HepG2 (cell line): ENCODE results near the gene SRBD1. TPM values are rescaled to one million over a fixed set of nuclear protein-coding genes. Genes with fewer than 3 reads are reported as not detected.

Experiments used
- ASH2L ChIP-seq: fragments of 300-600, 200-600 bp; sonication (generic); IDR thresholded peaks from 2 replicates; pipeline ENCODE4 v1.7.0; 2017; ENCODE audit warnings: low read depth, mild to moderate bottlenecking, moderate library complexity, mixed read lengths, low read length; ENCODE audit not compliant: insufficient read length
- FLYWCH1 ChIP-seq: sonication (generic); formaldehyde crosslinking; IDR thresholded peaks from 2 replicates; pipeline ENCODE4 v1.8.1; 2023; ENCODE audit warnings: mild to moderate bottlenecking, missing genetic modification reagents
- FOXP1 ChIP-seq, 2 experiments: fragments of 450-650 bp in 1 of 2; IDR thresholded peaks; 2 replicates each; pipeline ENCODE4 v1.6.1; 2017 to 2018; ENCODE audit warnings: antibody characterized with exemption in 1 of 2
- GMEB1 ChIP-seq: sonication (generic); formaldehyde crosslinking; IDR thresholded peaks from 2 replicates; pipeline ENCODE4 v1.5.1; 2020; ENCODE audit warnings: missing genetic modification reagents, mild to moderate bottlenecking, borderline replicate concordance
- GTF3A ChIP-seq: sonication (generic); formaldehyde crosslinking; conservative IDR thresholded peaks from 2 replicates; pipeline ENCODE4 v1.4.0; 2020; ENCODE audit warnings: mild to moderate bottlenecking, missing genetic modification reagents
- MXD1 ChIP-seq: sonication (generic); formaldehyde crosslinking; IDR thresholded peaks from 2 replicates; pipeline ENCODE4 v1.4.0; 2020; ENCODE audit warnings: mild to moderate bottlenecking, missing genetic modification reagents
- SETDB1 ChIP-seq: sonication (generic); formaldehyde crosslinking; IDR thresholded peaks from 2 replicates; pipeline ENCODE4 v1.5.1; 2020; ENCODE audit warnings: missing genetic modification reagents, mild to moderate bottlenecking, borderline replicate concordance
- SIX4 ChIP-seq: sonication (generic); formaldehyde crosslinking; IDR thresholded peaks from 2 replicates; pipeline ENCODE4 v1.4.0; 2020; ENCODE audit warnings: missing genetic modification reagents
- SYNCRIP ChIP-seq: fragments of 200-400 bp; formaldehyde crosslinking; IDR thresholded peaks from 2 replicates; pipeline ENCODE4 v1.6.1; 2018; ENCODE audit warnings: mild to moderate bottlenecking, low read depth, low read length; ENCODE audit not compliant: insufficient read depth
- TBX2 ChIP-seq: sonication (generic); formaldehyde crosslinking; IDR thresholded peaks from 2 replicates; pipeline ENCODE4 v1.5.0; 2020; ENCODE audit warnings: missing genetic modification reagents, mild to moderate bottlenecking, borderline replicate concordance
- U2AF2 ChIP-seq: fragments of 200-400 bp; formaldehyde crosslinking; IDR thresholded peaks from 2 replicates; pipeline ENCODE4 v1.6.1; 2017; ENCODE audit warnings: low read depth, mild to moderate bottlenecking, low read length
- ZBTB38 ChIP-seq: sonication (generic); formaldehyde crosslinking; IDR thresholded peaks from 2 replicates; pipeline ENCODE4 v1.5.1; 2020; ENCODE audit warnings: mild to moderate bottlenecking, missing genetic modification reagents
- ZBTB8A ChIP-seq: sonication (generic); formaldehyde crosslinking; IDR thresholded peaks from 2 replicates; pipeline ENCODE4 v1.4.0; 2020; ENCODE audit warnings: mild to moderate bottlenecking, low read depth, missing genetic modification reagents, borderline replicate concordance
- ZNF496 ChIP-seq: sonication (generic); formaldehyde crosslinking; IDR thresholded peaks from 2 replicates; pipeline ENCODE4 v1.8.1; 2023; ENCODE audit warnings: mild to moderate bottlenecking, moderate library complexity, missing genetic modification reagents; ENCODE audit not compliant: insufficient replicate concordance
- ZNF501 ChIP-seq: sonication (generic); formaldehyde crosslinking; IDR thresholded peaks from 2 replicates; pipeline ENCODE4 v1.5.1; 2020; ENCODE audit warnings: mild to moderate bottlenecking, moderate library complexity, missing genetic modification reagents
- ZNF530 ChIP-seq: sonication (generic); formaldehyde crosslinking; IDR thresholded peaks from 2 replicates; pipeline ENCODE4 v1.5.0; 2020; ENCODE audit warnings: low read depth, mild to moderate bottlenecking, missing genetic modification reagents
- ZNF766 ChIP-seq: sonication (generic); formaldehyde crosslinking; IDR thresholded peaks from 2 replicates; pipeline ENCODE4 v1.5.0; 2020; ENCODE audit warnings: missing genetic modification reagents, borderline replicate concordance
- ZNF878 ChIP-seq: sonication (generic); formaldehyde crosslinking; IDR thresholded peaks from 2 replicates; pipeline ENCODE4 v1.8.1; 2023; ENCODE audit warnings: mild to moderate bottlenecking, missing genetic modification reagents, moderate library complexity
- polyA plus RNA-seq, 8 experiments: library from polyadenylated mRNA; depleted of rRNA in 3 of 8; stranded (reverse) in 7 of 8; unstranded in 1 of 8; fragments of >200 nt; fragmentation: Illumina TruSeq in 4 of 8; extraction: Trizol in 4 of 8; gene quantifications; 2 replicates each; pipeline versions ENCODE4 v1.2.1 to v1.2.3, GENCODE V29; 2011 to 2016; ENCODE audit warnings: low read depth in 4 of 8, missing spikeins in 1 of 8, mixed read lengths in 1 of 8; ENCODE audit not compliant: insufficient read depth in 1 of 8
- total RNA-seq, 5 experiments: library from RNA; depleted of rRNA; stranded (reverse); fragments of >200 nt; fragmentation: Illumina TruSeq; extraction: Trizol; gene quantifications; 2 replicates each; pipeline ENCODE4 v1.2.3, GENCODE V29; 2016; ENCODE audit warnings: low read depth in 1 of 5
- TF ChIP-seq, protein P1 (sequence below): IDR thresholded peaks from 2 replicates; pipeline ENCODE4 v1.6.1; 2016
- TF ChIP-seq, protein P2 (sequence below): fragments of 450-650 bp; IDR thresholded peaks from 2 replicates; pipeline ENCODE4 v1.6.1; 2017
- TF ChIP-seq, protein P3 (sequence below): sonication (generic); formaldehyde crosslinking; IDR thresholded peaks from 2 replicates; pipeline ENCODE4 v1.5.0; 2020; ENCODE audit warnings: mild to moderate bottlenecking, missing genetic modification reagents, borderline replicate concordance

The SRBD1 gene
- total and polyA plus RNA-seq, 2 of the 13 experiments (the other 11 are each of a cell fraction or from before 2014, with no cell fraction given): 3.2 to 23.9 TPM

- TF ChIP-seq SIX4 (CRISPR knock-in tag) (no peak), GTF3A (no peak), TBX2 (CRISPR knock-in tag) (peak; percentile 75), U2AF2 (no peak), ZBTB8A (CRISPR knock-in tag) (no peak), ZBTB38 (no peak), ZNF530 (CRISPR knock-in tag) (no peak), ZNF501 (CRISPR knock-in tag) (peak; percentile 88), SYNCRIP (no peak), FLYWCH1 (CRISPR knock-in tag) (no peak), ASH2L (peak; percentile 5), GMEB1 (peak; percentile 24; the same call in 1 of the 2 replicates), SETDB1 (no peak), ZNF878 (no peak), ZNF766 (no peak), ZNF496 (CRISPR knock-in tag) (no peak), MXD1 (CRISPR knock-in tag) (peak; percentile 10; the same call in 1 of the 2 replicates), FOXP1 (IDR thresholded peaks at IDR 0.05) (no peak), FOXP1 (CRISPR knock-in tag; IDR thresholded peaks at IDR 0.05) (no peak)
- TF ChIP-seq, protein P1, sequence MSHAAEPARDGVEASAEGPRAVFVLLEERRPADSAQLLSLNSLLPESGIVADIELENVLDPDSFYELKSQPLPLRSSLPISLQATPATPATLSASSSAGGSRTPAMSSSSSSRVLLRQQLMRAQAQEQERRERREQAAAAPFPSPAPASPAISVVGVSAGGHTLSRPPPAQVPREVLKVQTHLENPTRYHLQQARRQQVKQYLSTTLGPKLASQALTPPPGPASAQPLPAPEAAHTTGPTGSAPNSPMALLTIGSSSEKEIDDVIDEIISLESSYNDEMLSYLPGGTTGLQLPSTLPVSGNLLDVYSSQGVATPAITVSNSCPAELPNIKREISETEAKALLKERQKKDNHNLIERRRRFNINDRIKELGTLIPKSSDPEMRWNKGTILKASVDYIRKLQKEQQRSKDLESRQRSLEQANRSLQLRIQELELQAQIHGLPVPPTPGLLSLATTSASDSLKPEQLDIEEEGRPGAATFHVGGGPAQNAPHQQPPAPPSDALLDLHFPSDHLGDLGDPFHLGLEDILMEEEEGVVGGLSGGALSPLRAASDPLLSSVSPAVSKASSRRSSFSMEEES (CRISPR knock-in tag): peak; percentile 63; the same call in 1 of the 2 replicates
- TF ChIP-seq, protein P2, sequence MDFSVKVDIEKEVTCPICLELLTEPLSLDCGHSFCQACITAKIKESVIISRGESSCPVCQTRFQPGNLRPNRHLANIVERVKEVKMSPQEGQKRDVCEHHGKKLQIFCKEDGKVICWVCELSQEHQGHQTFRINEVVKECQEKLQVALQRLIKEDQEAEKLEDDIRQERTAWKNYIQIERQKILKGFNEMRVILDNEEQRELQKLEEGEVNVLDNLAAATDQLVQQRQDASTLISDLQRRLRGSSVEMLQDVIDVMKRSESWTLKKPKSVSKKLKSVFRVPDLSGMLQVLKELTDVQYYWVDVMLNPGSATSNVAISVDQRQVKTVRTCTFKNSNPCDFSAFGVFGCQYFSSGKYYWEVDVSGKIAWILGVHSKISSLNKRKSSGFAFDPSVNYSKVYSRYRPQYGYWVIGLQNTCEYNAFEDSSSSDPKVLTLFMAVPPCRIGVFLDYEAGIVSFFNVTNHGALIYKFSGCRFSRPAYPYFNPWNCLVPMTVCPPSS: no peak
- TF ChIP-seq, protein P3, sequence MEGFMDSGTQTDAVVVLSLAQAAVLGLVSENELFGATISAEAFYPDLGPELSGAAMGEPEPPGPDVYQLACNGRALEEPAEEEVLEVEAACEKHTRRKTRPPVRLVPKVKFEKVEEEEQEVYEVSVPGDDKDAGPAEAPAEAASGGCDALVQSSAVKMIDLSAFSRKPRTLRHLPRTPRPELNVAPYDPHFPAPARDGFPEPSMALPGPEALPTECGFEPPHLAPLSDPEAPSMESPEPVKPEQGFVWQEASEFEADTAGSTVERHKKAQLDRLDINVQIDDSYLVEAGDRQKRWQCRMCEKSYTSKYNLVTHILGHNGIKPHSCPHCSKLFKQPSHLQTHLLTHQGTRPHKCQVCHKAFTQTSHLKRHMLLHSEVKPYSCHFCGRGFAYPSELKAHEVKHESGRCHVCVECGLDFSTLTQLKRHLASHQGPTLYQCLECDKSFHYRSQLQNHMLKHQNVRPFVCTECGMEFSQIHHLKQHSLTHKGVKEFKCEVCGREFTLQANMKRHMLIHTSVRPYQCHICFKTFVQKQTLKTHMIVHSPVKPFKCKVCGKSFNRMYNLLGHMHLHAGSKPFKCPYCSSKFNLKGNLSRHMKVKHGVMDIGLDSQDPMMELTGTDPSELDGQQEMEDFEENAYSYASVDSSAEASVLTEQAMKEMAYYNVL (CRISPR knock-in tag): no peak
These were observed 39.1 kb upstream of the SRBD1 start (continued) for GRCh38 chr2:45649858-45650811.
